ENCODE measurements around the gene ZDHHC20.
A peak's percentile ranks its signal among the peaks of the same experiment; 100 is the strongest.

Gene ZDHHC20

GRCh38 chr13:21458813-21459701 lies at the start of gene ZDHHC20:
Gene ZDHHC20, minus strand, starts transcription at chr13:21459303. Its CDS starts 132 bp downstream, at chr13:21459171.
- DNase-seq (ENCODE audit: low spot score), result peak; percentile 84

DNA sequence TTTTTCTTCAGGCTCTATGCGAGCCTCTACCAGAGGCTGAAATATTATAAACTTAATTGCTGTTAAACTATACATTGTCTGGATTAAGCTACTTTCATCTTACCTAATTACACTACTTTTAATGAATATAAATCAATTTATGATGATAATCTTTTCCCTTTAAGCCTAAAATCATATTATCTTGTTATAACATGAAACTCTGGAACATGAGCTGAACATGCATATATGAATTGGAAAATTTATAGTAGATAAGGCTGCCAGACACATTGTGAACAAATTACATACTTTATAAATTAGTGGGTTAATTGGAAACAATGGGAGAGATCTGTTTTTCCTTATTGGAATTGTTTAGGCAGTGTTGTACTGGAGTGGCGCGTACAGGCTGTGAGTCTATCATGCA lies 45.3 kb upstream of the ZDHHC20 start:
- DNase-seq (ENCODE audit: low spot score), result no peak

DNA sequence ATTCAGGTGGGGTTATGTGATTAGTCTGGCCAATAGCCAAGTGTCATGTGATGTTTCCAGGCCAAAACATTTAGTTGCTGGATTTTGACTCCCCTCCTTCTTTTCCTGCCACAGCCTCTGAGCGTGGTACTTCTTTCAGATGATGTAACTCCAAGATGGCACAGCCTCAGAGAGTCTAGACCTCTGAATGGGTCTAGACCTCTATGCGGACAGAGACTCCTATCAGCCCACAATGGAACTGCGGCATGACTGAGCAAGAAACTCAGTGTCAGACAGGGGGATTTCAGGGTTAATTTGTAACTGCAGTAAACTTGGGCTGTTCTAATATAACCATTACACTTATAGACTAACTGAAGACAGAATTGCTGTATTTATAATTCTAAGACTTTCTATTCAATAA lies 42.6 kb upstream of the ZDHHC20 start:
- no peak for DNase-seq (ENCODE audit: low spot score)

GRCh38 chr13:21486322-21486721 lies 27.2 kb upstream of the ZDHHC20 start:
- no peak for DNase-seq (ENCODE audit: low spot score)

DNA sequence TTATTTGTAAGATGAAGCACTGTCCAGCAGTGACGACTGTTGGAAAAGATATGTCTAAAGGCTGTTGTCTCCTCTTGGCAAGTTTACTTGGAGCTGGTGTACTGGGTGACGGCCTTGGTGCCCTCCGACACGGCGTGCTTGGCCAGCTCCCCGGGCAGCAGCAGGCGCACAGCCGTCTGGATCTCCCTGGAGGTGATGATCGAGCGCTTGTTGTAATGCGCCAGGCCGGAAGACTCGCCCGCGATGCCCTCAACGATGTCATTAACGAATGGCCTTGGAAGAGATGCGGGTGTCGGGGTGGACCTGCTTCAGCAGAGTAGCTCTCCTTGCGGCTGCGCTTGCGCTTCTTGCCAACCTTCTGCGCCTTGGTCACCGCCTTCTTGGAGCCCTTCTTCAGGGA lies 24.6 kb upstream of the ZDHHC20 start:
- no peak for DNase-seq (ENCODE audit: low spot score)

- no peak for DNase-seq (ENCODE audit: low spot score)
Measured at GRCh38 chr13:21481359-21481758, 22.3 kb upstream of the ZDHHC20 start.

GRCh38 chr13:21478881-21479808 lies 20.0 kb upstream of the ZDHHC20 start:
- peak; percentile 80 for DNase-seq (ENCODE audit: low spot score)

GRCh38 chr13:21476893-21477472 lies 17.9 kb upstream of the ZDHHC20 start:
- DNase-seq (ENCODE audit: low spot score), result peak; percentile 85

- DNase-seq (ENCODE audit: low spot score), result no peak
Measured at GRCh38 chr13:21475115-21475514, 16.0 kb upstream of the ZDHHC20 start.

GRCh38 chr13:21470785-21471184 lies 11.7 kb upstream of the ZDHHC20 start:
- DNase-seq (ENCODE audit: low spot score), result no peak

GRCh38 chr13:21466527-21466926 lies 7.4 kb upstream of the ZDHHC20 start:
- no peak for DNase-seq (ENCODE audit: low spot score)

- no peak for DNase-seq (ENCODE audit: low spot score)
Measured at GRCh38 chr13:21465710-21466160, 6.6 kb upstream of the ZDHHC20 start.

- DNase-seq (ENCODE audit: low spot score), result no peak
Measured at GRCh38 chr13:21463424-21463823, 4.3 kb upstream of the ZDHHC20 start.

- DNase-seq (ENCODE audit: low spot score), result no peak
Measured at GRCh38 chr13:21461131-21461530, 2.0 kb upstream of the ZDHHC20 start.

- peak; percentile 48 for DNase-seq (ENCODE audit: low spot score)
Measured at GRCh38 chr13:21458451-21458812, 671 bp downstream of the ZDHHC20 start.

DNA sequence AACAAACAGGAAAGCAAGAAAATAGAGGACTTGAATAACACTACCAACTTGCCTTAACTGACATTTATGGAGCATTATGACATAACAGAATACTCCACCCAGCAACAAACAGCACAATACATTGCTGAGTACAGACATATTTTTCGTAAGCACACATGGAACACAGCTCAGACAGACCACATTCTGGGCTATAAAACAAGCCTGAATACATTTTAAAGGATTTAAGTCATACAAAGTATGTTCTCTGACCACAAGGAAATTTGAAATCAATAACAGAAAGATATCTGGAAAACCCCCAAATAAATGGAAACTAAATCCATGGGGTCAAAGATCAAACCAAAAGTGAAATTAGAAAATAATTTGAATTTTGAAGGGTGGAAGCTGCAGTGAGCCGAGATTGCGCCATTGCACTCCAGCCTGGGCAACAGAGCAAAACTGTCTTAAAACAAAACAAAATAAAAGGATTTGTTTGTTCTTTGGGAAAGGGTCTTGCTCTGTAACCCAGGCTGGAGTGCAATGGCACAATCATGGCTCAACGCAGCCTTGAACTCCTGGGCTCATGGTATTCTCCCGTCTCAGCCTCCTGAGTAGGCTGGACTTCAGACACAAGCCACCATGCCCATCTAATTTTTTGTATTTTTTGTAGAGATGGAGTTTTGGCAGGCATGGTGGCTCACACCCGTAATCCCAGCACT lies 5.6 kb downstream of the ZDHHC20 start:
- no peak for DNase-seq (ENCODE audit: low spot score)

DNA sequence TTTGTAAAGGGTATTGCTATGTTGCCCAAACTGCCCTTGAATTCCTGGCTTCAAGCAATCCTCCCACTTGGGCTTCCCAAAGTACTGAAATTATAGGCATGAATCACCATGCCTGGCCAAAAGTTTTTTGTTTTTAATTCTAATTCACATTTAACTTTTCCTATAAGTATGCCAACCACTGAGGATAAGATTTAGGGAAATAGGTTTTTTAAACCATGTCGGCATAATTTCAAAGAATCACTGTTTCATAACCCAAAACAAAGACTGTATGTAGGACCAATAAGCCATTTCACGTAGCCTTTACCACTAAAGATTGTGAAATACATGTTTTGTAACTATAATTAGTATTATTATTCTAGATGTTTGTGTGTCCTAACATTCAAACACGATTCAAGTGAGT lies 8.2 kb downstream of the ZDHHC20 start:
- no peak for DNase-seq (ENCODE audit: low spot score)

DNA sequence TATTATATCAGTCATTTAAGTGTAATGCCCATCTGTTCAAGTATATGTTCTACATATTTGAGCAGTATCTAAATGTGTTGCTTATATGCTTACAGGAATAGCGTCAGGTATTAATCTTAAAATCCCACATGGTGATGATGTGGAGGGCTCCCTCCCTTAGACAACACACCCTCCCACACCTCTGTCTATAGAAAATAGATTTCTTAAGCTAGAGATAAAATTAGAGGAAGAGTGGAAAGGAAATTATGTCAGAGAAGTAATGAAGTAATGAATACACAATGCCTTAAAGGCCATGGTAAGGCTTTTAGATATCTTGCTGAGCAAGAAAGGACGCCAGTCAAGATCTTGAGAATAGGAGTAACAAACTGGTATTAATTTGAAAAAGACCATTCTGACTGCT lies 12.4 kb downstream of the ZDHHC20 start:
- no peak for DNase-seq (ENCODE audit: low spot score)

DNA sequence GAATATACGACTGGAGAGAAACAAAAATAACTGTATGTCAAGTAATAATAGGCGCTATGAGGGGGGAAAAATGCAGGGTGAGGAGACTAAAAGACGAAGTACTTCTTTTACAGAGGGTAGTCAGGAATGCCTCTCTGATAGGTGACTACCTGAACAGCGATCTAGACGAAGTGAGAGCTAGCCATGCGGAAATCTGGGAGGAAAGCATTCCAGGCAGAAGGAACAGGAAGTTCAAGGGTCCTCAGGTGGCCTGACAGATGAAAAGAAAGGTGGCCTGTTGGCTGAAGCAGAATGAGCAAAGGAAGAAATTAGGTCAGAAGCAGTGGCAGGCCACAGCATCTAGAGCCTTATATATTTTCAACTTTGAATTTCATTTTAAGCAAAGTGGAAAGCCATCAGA lies 13.3 kb downstream of the ZDHHC20 start:
- no peak for DNase-seq (ENCODE audit: low spot score)

GRCh38 chr13:21443171-21443570 lies 15.9 kb downstream of the ZDHHC20 start:
- no peak for DNase-seq (ENCODE audit: low spot score)

- DNase-seq (ENCODE audit: low spot score), result no peak
Measured at GRCh38 chr13:21436582-21436981, 22.5 kb downstream of the ZDHHC20 start.

- peak; percentile 12 for DNase-seq (ENCODE audit: low spot score)
Measured at GRCh38 chr13:21435687-21436151, 23.4 kb downstream of the ZDHHC20 start.

Data from RKO (cell line).